Hematopoietic multipotent progenitor cell treated with erythropoietin and hydrocortisone succinate and interleukin-3 and kit ligand, for 4 days (in vitro differentiated cells): ENCODE results near the gene COMMD3.
"Not testable (repeated sequence)": the region's sequence is repeated elsewhere in the genome, so short reads cannot be mapped to it uniquely, and the experiment has no call there.

ENCODE experiments used
- DNase-seq: peaks from one replicate; pipeline ENCODE4 v3.0.0-alpha.2; 2015

The COMMD3 gene

GRCh38 chr10:22340329-22341189 lies 24.4 kb downstream of the COMMD3 start:
- DNase-seq: peak; percentile 91

GRCh38 chr10:22341190-22341925 lies 25.2 kb downstream of the COMMD3 start:
- peak; percentile 37 for DNase-seq

GRCh38 chr10:22341926-22342196 lies 25.7 kb downstream of the COMMD3 start:
- no peak for DNase-seq

GRCh38 chr10:22342421-22342820 lies 26.2 kb downstream of the COMMD3 start:
- no peak for DNase-seq

- no peak for DNase-seq
These were observed 27.5 kb downstream of the COMMD3 start for GRCh38 chr10:22343731-22344130.

- DNase-seq: no peak
These were observed 28.1 kb downstream of the COMMD3 start for GRCh38 chr10:22344249-22344648.

- DNase-seq: no peak
These were observed 28.7 kb downstream of the COMMD3 start for GRCh38 chr10:22344781-22345300.

GRCh38 chr10:22345301-22346095 lies 29.3 kb downstream of the COMMD3 start, which contains the start of gene SPAG6:
Gene SPAG6, plus strand, starts transcription at chr10:22345496. Its CDS starts 116 bp downstream, at chr10:22345612.
- DNase-seq: peak; percentile 77

GRCh38 chr10:22346096-22346661 lies 30.0 kb downstream of the COMMD3 start:
- DNase-seq: no peak

- DNase-seq: no peak
These were observed 33.6 kb downstream of the COMMD3 start for GRCh38 chr10:22349755-22350154.

GRCh38 chr10:22351131-22351703 lies 35.0 kb downstream of the COMMD3 start:
- no peak for DNase-seq

- no peak for DNase-seq
These were observed 40.2 kb downstream of the COMMD3 start for GRCh38 chr10:22356324-22356873.

- DNase-seq: not testable (repeated sequence)
These were observed 41.6 kb downstream of the COMMD3 start for GRCh38 chr10:22357770-22358169.

- no peak for DNase-seq
These were observed 47.1 kb downstream of the COMMD3 start for GRCh38 chr10:22363305-22363704.

GRCh38 chr10:22364407-22365140 lies 48.4 kb downstream of the COMMD3 start:
- no peak for DNase-seq

GRCh38 chr10:22365233-22365632 lies 49.0 kb downstream of the COMMD3 start:
- peak; percentile 65 for DNase-seq

GRCh38 chr10:22365644-22366434 lies 49.7 kb downstream of the COMMD3 start:
- no peak for DNase-seq

GRCh38 chr10:22366435-22366703 lies 50.2 kb downstream of the COMMD3 start:
- no peak for DNase-seq

GRCh38 chr10:22366771-22367170 lies 50.6 kb downstream of the COMMD3 start:
- no peak for DNase-seq

- no peak for DNase-seq
These were observed 51.3 kb downstream of the COMMD3 start for GRCh38 chr10:22367471-22367870.

GRCh38 chr10:22368402-22368801 lies 52.2 kb downstream of the COMMD3 start:
- DNase-seq: no peak
